ENCODE results near the gene GCH1. TPM values are rescaled to one million over a fixed set of nuclear protein-coding genes. Genes with fewer than 3 reads are reported as not detected.

GCH1 gene
- polyA plus RNA-seq, 1 donor from 2014 or later = 4.9 TPM

- Histone ChIP-seq H3K4me3 (ENCODE audit: low read length) (no peak overlapping the region), H3K27ac (ENCODE audit: low read length) (no peak overlapping the region), H3F3A (ENCODE audit: insufficient read depth, low read length, poor library complexity, severe bottlenecking) (no peaks in the 10 kb centered on the region), H3K4me2 (ENCODE audit: low read length) (no peak overlapping the region), H3K9me2 (ENCODE audit: insufficient read depth, low read length) (no peaks in the 10 kb centered on the region), H3K9ac (ENCODE audit: low read length) (no peak overlapping the region), H4K20me1 (ENCODE audit: insufficient read depth) (no peaks in the 10 kb centered on the region), H3K9me3 (ENCODE audit: low read length) (no peaks in the 10 kb centered on the region), H3K36me3 (ENCODE audit: insufficient read depth, low read length) (no peaks in the 10 kb centered on the region), H3K79me2 (replicated peaks; ENCODE audit: insufficient read depth, low read length) (no peaks in the 10 kb centered on the region), H2AFZ (ENCODE audit: low read depth, low read length) (no peak overlapping the region), H3K27me3 (ENCODE audit: insufficient read depth, low read depth, low read length) (no peaks in the 10 kb centered on the region)
- TF ChIP-seq MXI1 (conservative IDR thresholded peaks at IDR 0.05; ENCODE audit: poor library complexity, severe bottlenecking) (no peak), EP300 (conservative IDR thresholded peaks at IDR 0.05; ENCODE audit: poor library complexity, severe bottlenecking) (no peak), RAD21 (conservative IDR thresholded peaks at IDR 0.05) (no peak), SMC3 (conservative IDR thresholded peaks at IDR 0.05; ENCODE audit: poor library complexity) (no peak), REST (IDR thresholded peaks at IDR 0.05; ENCODE audit: borderline replicate concordance) (no peak), POLR2AphosphoS5 (IDR thresholded peaks at IDR 0.05) (no peak), TAF1 (IDR thresholded peaks at IDR 0.05; ENCODE audit: low read depth) (no peak), CTCF (IDR thresholded peaks at IDR 0.05; ENCODE audit: poor library complexity, severe bottlenecking) (no peak), EZH2 (IDR thresholded peaks at IDR 0.05; ENCODE audit: borderline replicate concordance, insufficient read depth, low read length, poor library complexity, severe bottlenecking) (no peak)
Measured at GRCh38 chr14:54805070-54805444, 97.6 kb downstream of the GCH1 start.

- H3K9me2 ChIP-seq (ENCODE audit: insufficient read depth, low read length) = no peaks in the 10 kb centered on the region
- no peak overlapping the region for H2AFZ ChIP-seq (ENCODE audit: low read depth, low read length)
- no peak overlapping the region for H3K4me3 ChIP-seq (ENCODE audit: low read length)
- H3K27ac ChIP-seq (ENCODE audit: low read length) = no peak overlapping the region
- no peak overlapping the region for H3K9ac ChIP-seq (ENCODE audit: low read length)
- H4K20me1 ChIP-seq (ENCODE audit: insufficient read depth) = no peaks in the 10 kb centered on the region
- H3K4me2 ChIP-seq (ENCODE audit: low read length) = no peak overlapping the region
- H3K79me2 ChIP-seq (replicated peaks; ENCODE audit: insufficient read depth, low read length) = no peaks in the 10 kb centered on the region
- TF ChIP-seq RAD21 (conservative IDR thresholded peaks at IDR 0.05) = no peak
- no peak for TF ChIP-seq CTCF (IDR thresholded peaks at IDR 0.05; ENCODE audit: poor library complexity, severe bottlenecking)
- TF ChIP-seq MXI1 (conservative IDR thresholded peaks at IDR 0.05; ENCODE audit: poor library complexity, severe bottlenecking) = no peak
- TF ChIP-seq EZH2 (IDR thresholded peaks at IDR 0.05; ENCODE audit: borderline replicate concordance, insufficient read depth, low read length, poor library complexity, severe bottlenecking) = no peak
- TF ChIP-seq POLR2AphosphoS5 (IDR thresholded peaks at IDR 0.05) = no peak
- TF ChIP-seq REST (IDR thresholded peaks at IDR 0.05; ENCODE audit: borderline replicate concordance) = no peak
- no peak for TF ChIP-seq EP300 (conservative IDR thresholded peaks at IDR 0.05; ENCODE audit: poor library complexity, severe bottlenecking)
- no peak for TF ChIP-seq TAF1 (IDR thresholded peaks at IDR 0.05; ENCODE audit: low read depth)
- TF ChIP-seq SMC3 (conservative IDR thresholded peaks at IDR 0.05; ENCODE audit: poor library complexity) = no peak
- no peaks in the 10 kb centered on the region for H3K27me3 ChIP-seq (ENCODE audit: insufficient read depth, low read depth, low read length)
- H3F3A ChIP-seq (ENCODE audit: insufficient read depth, low read length, poor library complexity, severe bottlenecking) = no peaks in the 10 kb centered on the region
- H3K36me3 ChIP-seq (ENCODE audit: insufficient read depth, low read length) = no peaks in the 10 kb centered on the region
- H3K9me3 ChIP-seq (ENCODE audit: low read length) = no peaks in the 10 kb centered on the region
Measured at GRCh38 chr14:54804538-54805041, 98.0 kb downstream of the GCH1 start.

All from neural cell (in vitro differentiated cells).